Esophagus squamous epithelium (tissue), 4 donors: ENCODE measurements around the gene SSH2.

Source experiments
- CTCF ChIP-seq, 6 experiments: fragments of 450-650 bp in 4 of 6; fragments of 200-600 bp in 2 of 6; sonication (generic) in 2 of 6; IDR thresholded peaks; one replicate each; pipeline ENCODE4 v1.5.1; 2016 to 2019; ENCODE audit warnings: antibody characterized with exemption in 6 of 6, mild to moderate bottlenecking in 4 of 6, moderate library complexity in 4 of 6
- POLR2A ChIP-seq, 4 donors: fragments of 450-650 bp; IDR thresholded peaks; one replicate each; pipeline ENCODE4 v1.6.1; 2017; ENCODE audit warnings: antibody characterized with exemption in 4 of 4, mild to moderate bottlenecking in 4 of 4, moderate library complexity in 3 of 4

- no peak for TF ChIP-seq POLR2A (IDR thresholded peaks at IDR 0.05)
- TF ChIP-seq CTCF (IDR thresholded peaks at IDR 0.05) = no peak
Measured at GRCh38 chr17:29906969-29907368, 23.1 kb downstream of the SSH2 start.
